ENCODE data around the gene GIMAP7.

Gene GIMAP7

DNA sequence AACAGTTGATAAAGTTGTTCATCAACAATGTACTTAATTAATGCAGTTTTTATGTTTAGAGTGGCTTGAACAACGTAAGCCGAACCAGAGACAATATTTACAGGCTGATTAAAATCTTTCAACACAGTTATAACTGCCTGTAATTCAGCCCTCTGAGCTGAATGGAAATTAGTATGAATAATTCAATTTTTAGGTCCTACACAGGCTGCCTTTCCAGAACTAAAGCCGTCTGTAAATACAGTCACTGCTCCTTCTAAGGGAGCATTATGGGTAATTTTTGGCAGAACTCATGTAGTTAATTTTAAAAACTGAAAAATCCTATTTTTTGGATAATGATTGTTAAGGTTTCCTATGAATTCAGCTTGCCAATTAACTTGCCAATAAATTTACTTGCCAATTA lies 49.9 kb downstream of the GIMAP7 start:
- Histone ChIP-seq H2AFZ (ENCODE audit: low read length) (no peak overlapping the region), H3K27ac (replicated peaks; ENCODE audit: low read length) (no peak overlapping the region), H3K4me2 (ENCODE audit: insufficient read depth, low read length, poor library complexity, severe bottlenecking) (no peak overlapping the region), H2BK5ac (ENCODE audit: low read length) (no peak overlapping the region), H2BK15ac (ENCODE audit: low read length) (no peak overlapping the region), H3K27me3 (ENCODE audit: control insufficient read depth in 3 of 3, insufficient read depth in 3 of 3, low read depth in 1 of 3, low read length in 3 of 3) (peaks cover 0 to 8% (median 0%) of the 10 kb centered on the region in 3 experiments), H3K23ac (ENCODE audit: low read depth, low read length, poor library complexity) (no peak overlapping the region), H2BK120ac (ENCODE audit: low read depth, low read length) (no peak overlapping the region), H2BK12ac (ENCODE audit: low read length) (no peak overlapping the region), H3K4me1 (ENCODE audit: control insufficient read depth in 2 of 2, insufficient read depth in 1 of 2, low read depth in 1 of 2, low read length in 2 of 2) (no peaks in the 10 kb centered on the region), H4K91ac (ENCODE audit: low read depth, low read length, poor library complexity) (no peak overlapping the region), H3K14ac (ENCODE audit: low read length) (no peak overlapping the region), H3K4me3 (ENCODE audit: low read length in 2 of 2) (no peak overlapping the region), H3K36me3 (replicated peaks in 1 of 2; ENCODE audit: control insufficient read depth in 2 of 2, insufficient read depth in 2 of 2, low read length in 2 of 2) (no peaks in the 10 kb centered on the region), H3K79me1 (ENCODE audit: low read depth, low read length) (no peaks in the 10 kb centered on the region), H2AK5ac (ENCODE audit: low read depth, low read length) (no peak overlapping the region), H3K18ac (ENCODE audit: low read length) (no peak overlapping the region), H4K8ac (ENCODE audit: low read depth, low read length) (no peak overlapping the region), H3K4ac (ENCODE audit: low read length) (no peak overlapping the region), H3K9me3 (replicated peaks in 1 of 2; ENCODE audit: control insufficient read depth in 2 of 2, insufficient read depth in 1 of 2, low read depth in 1 of 2, low read length in 2 of 2) (peaks cover 0 to 2% of the 10 kb centered on the region in 2 donors), H3K9ac (ENCODE audit: low read depth, low read length, poor library complexity) (no peak overlapping the region)
- no peak for DNase-seq (ENCODE audit: low spot score)
- WGBS, 2 donors (ENCODE audit: extremely low coverage in 2 of 2, insufficient read length in 2 of 2, insufficient replicate concordance in 1 of 2), result no CpG with 5 or more reads among the region's 3 CpGs

GRCh38 chr7:150565239-150565638 lies 50.6 kb downstream of the GIMAP7 start:
- H3K9me3 ChIP-seq (replicated peaks in 1 of 2; ENCODE audit: control insufficient read depth in 2 of 2, insufficient read depth in 1 of 2, low read depth in 1 of 2, low read length in 2 of 2), result peaks cover 0 to 2% of the 10 kb centered on the region in 2 donors
- H2BK120ac ChIP-seq (ENCODE audit: low read depth, low read length), result no peak overlapping the region
- H3K4me2 ChIP-seq (ENCODE audit: insufficient read depth, low read length, poor library complexity, severe bottlenecking), result no peak overlapping the region
- no peak overlapping the region for H2BK15ac ChIP-seq (ENCODE audit: low read length)
- no peak for DNase-seq (ENCODE audit: low spot score)
- no peaks in the 10 kb centered on the region for H3K79me1 ChIP-seq (ENCODE audit: low read depth, low read length)
- WGBS, 2 donors (ENCODE audit: extremely low coverage in 2 of 2, insufficient read length in 2 of 2, insufficient replicate concordance in 1 of 2), result no CpG with 5 or more reads among the region's 7 CpGs
- H3K27ac ChIP-seq (replicated peaks; ENCODE audit: low read length), result no peak overlapping the region
- no peak overlapping the region for H2BK12ac ChIP-seq (ENCODE audit: low read length)
- no peak overlapping the region for H4K91ac ChIP-seq (ENCODE audit: low read depth, low read length, poor library complexity)
- H3K4me1 ChIP-seq (ENCODE audit: control insufficient read depth in 2 of 2, insufficient read depth in 1 of 2, low read depth in 1 of 2, low read length in 2 of 2), result no peaks in the 10 kb centered on the region
- H3K4me3 ChIP-seq (ENCODE audit: low read length in 2 of 2), result no peak overlapping the region
- no peak overlapping the region for H4K8ac ChIP-seq (ENCODE audit: low read depth, low read length)
- no peak overlapping the region for H3K14ac ChIP-seq (ENCODE audit: low read length)
- H3K36me3 ChIP-seq (replicated peaks in 1 of 2; ENCODE audit: control insufficient read depth in 2 of 2, insufficient read depth in 2 of 2, low read length in 2 of 2), result no peaks in the 10 kb centered on the region
- no peak overlapping the region for H3K23ac ChIP-seq (ENCODE audit: low read depth, low read length, poor library complexity)
- peaks cover 0 to 8% (median 0%) of the 10 kb centered on the region in 3 experiments for H3K27me3 ChIP-seq (ENCODE audit: control insufficient read depth in 3 of 3, insufficient read depth in 3 of 3, low read depth in 1 of 3, low read length in 3 of 3)
- no peak overlapping the region for H3K18ac ChIP-seq (ENCODE audit: low read length)
- H2AFZ ChIP-seq (ENCODE audit: low read length), result no peak overlapping the region
- H3K4ac ChIP-seq (ENCODE audit: low read length), result no peak overlapping the region
- no peak overlapping the region for H2BK5ac ChIP-seq (ENCODE audit: low read length)
- no peak overlapping the region for H3K9ac ChIP-seq (ENCODE audit: low read depth, low read length, poor library complexity)
- no peak overlapping the region for H2AK5ac ChIP-seq (ENCODE audit: low read depth, low read length)

DNA sequence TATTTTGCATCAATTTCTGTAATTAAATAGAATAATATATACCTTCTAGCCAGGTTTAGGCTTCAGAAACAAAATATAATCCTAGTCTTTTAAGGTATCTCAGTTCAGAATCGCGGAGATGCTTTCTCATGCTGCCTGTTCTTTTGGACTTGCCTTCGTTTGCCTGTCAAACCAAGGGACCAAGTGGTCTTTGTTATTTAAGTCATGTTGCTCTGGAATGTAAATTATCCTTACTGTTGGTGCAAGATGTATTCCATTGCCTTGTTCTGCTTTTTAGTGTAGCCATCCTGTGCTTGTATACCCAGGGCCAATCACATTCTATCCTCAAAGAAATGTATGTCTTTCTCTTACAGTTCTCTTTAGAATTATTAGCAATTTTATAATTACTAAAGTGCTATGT lies 51.5 kb downstream of the GIMAP7 start:
- Histone ChIP-seq H3K36me3 (replicated peaks in 1 of 2; ENCODE audit: control insufficient read depth in 2 of 2, insufficient read depth in 2 of 2, low read length in 2 of 2) (no peaks in the 10 kb centered on the region), H3K27ac (replicated peaks; ENCODE audit: low read length) (no peak overlapping the region), H2BK5ac (ENCODE audit: low read length) (no peak overlapping the region), H3K9me3 (replicated peaks in 1 of 2; ENCODE audit: control insufficient read depth in 2 of 2, insufficient read depth in 1 of 2, low read depth in 1 of 2, low read length in 2 of 2) (no peaks in the 10 kb centered on the region), H3K23ac (ENCODE audit: low read depth, low read length, poor library complexity) (no peak overlapping the region), H4K91ac (ENCODE audit: low read depth, low read length, poor library complexity) (no peak overlapping the region), H3K4me2 (ENCODE audit: insufficient read depth, low read length, poor library complexity, severe bottlenecking) (no peak overlapping the region), H2AK5ac (ENCODE audit: low read depth, low read length) (no peak overlapping the region), H3K14ac (ENCODE audit: low read length) (no peak overlapping the region), H3K4ac (ENCODE audit: low read length) (no peak overlapping the region), H4K8ac (ENCODE audit: low read depth, low read length) (no peak overlapping the region), H2AFZ (ENCODE audit: low read length) (no peak overlapping the region), H3K27me3 (ENCODE audit: control insufficient read depth in 3 of 3, insufficient read depth in 3 of 3, low read depth in 1 of 3, low read length in 3 of 3) (peaks cover 0 to 8% (median 0%) of the 10 kb centered on the region in 3 experiments), H3K79me1 (ENCODE audit: low read depth, low read length) (no peaks in the 10 kb centered on the region), H2BK12ac (ENCODE audit: low read length) (no peak overlapping the region), H3K9ac (ENCODE audit: low read depth, low read length, poor library complexity) (no peak overlapping the region), H3K4me3 (ENCODE audit: low read length in 2 of 2) (no peak overlapping the region), H2BK120ac (ENCODE audit: low read depth, low read length) (no peak overlapping the region), H2BK15ac (ENCODE audit: low read length) (no peak overlapping the region), H3K4me1 (ENCODE audit: control insufficient read depth in 2 of 2, insufficient read depth in 1 of 2, low read depth in 1 of 2, low read length in 2 of 2) (no peaks in the 10 kb centered on the region), H3K18ac (ENCODE audit: low read length) (no peak overlapping the region)
- no CpG with 5 or more reads among the region's 3 CpGs for WGBS, 2 donors (ENCODE audit: extremely low coverage in 2 of 2, insufficient read length in 2 of 2, insufficient replicate concordance in 1 of 2)
- no peak for DNase-seq (ENCODE audit: low spot score)

DNA sequence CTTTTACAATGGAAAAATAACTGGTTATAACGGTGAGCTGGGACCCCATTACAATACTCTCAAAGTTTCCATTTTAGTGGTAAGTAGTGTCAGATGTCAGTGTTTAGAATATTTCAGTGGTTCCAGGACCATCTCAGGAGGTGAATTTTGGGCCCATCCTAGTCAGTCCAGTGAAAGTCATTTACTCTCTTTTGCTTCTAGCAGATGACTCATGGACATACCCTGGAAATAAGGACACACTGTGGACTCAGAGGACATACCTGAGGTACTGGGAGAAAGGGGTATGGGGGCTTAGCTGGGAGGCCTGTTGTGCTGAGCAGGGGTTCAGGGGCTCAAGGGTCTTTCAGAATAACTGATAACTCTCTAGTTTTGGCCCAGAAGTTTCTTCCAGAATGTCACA lies 51.9 kb downstream of the GIMAP7 start:
- H2BK12ac ChIP-seq (ENCODE audit: low read length), result no peak overlapping the region
- H3K36me3 ChIP-seq (replicated peaks in 1 of 2; ENCODE audit: control insufficient read depth in 2 of 2, insufficient read depth in 2 of 2, low read length in 2 of 2), result no peaks in the 10 kb centered on the region
- H4K8ac ChIP-seq (ENCODE audit: low read depth, low read length), result no peak overlapping the region
- no CpG with 5 or more reads among the region's 1 CpG for WGBS, 2 donors (ENCODE audit: extremely low coverage in 2 of 2, insufficient read length in 2 of 2, insufficient replicate concordance in 1 of 2)
- peaks cover 0 to 8% (median 0%) of the 10 kb centered on the region in 3 experiments for H3K27me3 ChIP-seq (ENCODE audit: control insufficient read depth in 3 of 3, insufficient read depth in 3 of 3, low read depth in 1 of 3, low read length in 3 of 3)
- H3K18ac ChIP-seq (ENCODE audit: low read length), result no peak overlapping the region
- H3K4me1 ChIP-seq (ENCODE audit: control insufficient read depth in 2 of 2, insufficient read depth in 1 of 2, low read depth in 1 of 2, low read length in 2 of 2), result no peaks in the 10 kb centered on the region
- no peak overlapping the region for H2AK5ac ChIP-seq (ENCODE audit: low read depth, low read length)
- no peak overlapping the region for H2BK5ac ChIP-seq (ENCODE audit: low read length)
- H3K9me3 ChIP-seq (replicated peaks in 1 of 2; ENCODE audit: control insufficient read depth in 2 of 2, insufficient read depth in 1 of 2, low read depth in 1 of 2, low read length in 2 of 2), result no peaks in the 10 kb centered on the region
- no peaks in the 10 kb centered on the region for H3K79me1 ChIP-seq (ENCODE audit: low read depth, low read length)
- H3K27ac ChIP-seq (replicated peaks; ENCODE audit: low read length), result no peak overlapping the region
- no peak overlapping the region for H3K4me3 ChIP-seq (ENCODE audit: low read length in 2 of 2)
- H3K9ac ChIP-seq (ENCODE audit: low read depth, low read length, poor library complexity), result no peak overlapping the region
- no peak overlapping the region for H4K91ac ChIP-seq (ENCODE audit: low read depth, low read length, poor library complexity)
- H3K4me2 ChIP-seq (ENCODE audit: insufficient read depth, low read length, poor library complexity, severe bottlenecking), result no peak overlapping the region
- H3K23ac ChIP-seq (ENCODE audit: low read depth, low read length, poor library complexity), result no peak overlapping the region
- H3K4ac ChIP-seq (ENCODE audit: low read length), result no peak overlapping the region
- H2BK15ac ChIP-seq (ENCODE audit: low read length), result no peak overlapping the region
- no peak overlapping the region for H3K14ac ChIP-seq (ENCODE audit: low read length)
- H2AFZ ChIP-seq (ENCODE audit: low read length), result no peak overlapping the region
- H2BK120ac ChIP-seq (ENCODE audit: low read depth, low read length), result no peak overlapping the region
- DNase-seq (ENCODE audit: low spot score), result no peak
